GM12878 (cell line): ENCODE results near the gene GNG10. TPM values are rescaled to one million over a fixed set of nuclear protein-coding genes. Genes with fewer than 3 reads are reported as not detected.

Experiments
- ATAC-seq: fragments of 200-7000 bp; cut with Tn5 transposase; 3 replicates; pipeline ENCODE4 v1.9.1; 2020; ENCODE audit warnings: mild to moderate bottlenecking, moderate library complexity
- BruUV-seq: library from RNA; stranded (reverse); fragments of 400-500 nt; replicated peaks from 2 replicates; lab custom pipeline; 2021; lab: Mats Ljungman, UMichigan
- CTCF ChIA-PET: fragments of 300-600 bp; sonication (Branson Sonifier 250); formaldehyde crosslinking; extraction: SDS; loops from one replicate; lab custom pipeline; 2021; ENCODE audit warnings: inconsistent platforms; lab: Yijun Ruan, JAX
- POLR2A ChIA-PET: fragments of 350-600 bp; formaldehyde crosslinking; extraction: SDS; loops from one replicate; lab custom pipeline; 2021; ENCODE audit warnings: inconsistent platforms; lab: Charles Lee
- RAD21 ChIA-PET: fragments of 300-600 bp; sonication (Branson Sonifier 250); formaldehyde crosslinking; loops from one replicate; lab custom pipeline; 2023; ENCODE audit warnings: antibody characterized with exemption; ENCODE audit not compliant: unreplicated experiment; lab: Charles Lee
- SMC1A ChIA-PET: fragments of 300-600 bp; sonication (Branson Sonifier 250); formaldehyde crosslinking; loops from one replicate; lab custom pipeline; 2023; ENCODE audit not compliant: unreplicated experiment, uncharacterized antibody; lab: Charles Lee
- DNase-seq: peaks from one replicate; pipeline ENCODE4 v3.0.0-alpha.2; 2011; ENCODE audit warnings: low read depth, low spot score
- FAIRE-seq: peaks from 3 replicates; lab custom pipeline; 2011; peaks lifted over from hg19 to GRCh38; lab: Jason Lieb, UNC
- H2AFZ ChIP-seq: 2 replicates; pipeline ENCODE4 v1.6.0; 2011; ENCODE audit warnings: low read depth, low read length, control low read depth; ENCODE audit not compliant: control insufficient read depth
- H3K27ac ChIP-seq: 2 replicates; pipeline ENCODE4 v1.5.1; 2011; ENCODE audit warnings: control low read depth; ENCODE audit not compliant: control insufficient read depth, insufficient read depth
- H3K27me3 ChIP-seq, 2 experiments: replicated peaks in 1 of 2; 2 replicates each; pipeline versions ENCODE4 v1.6.0 to v1.6.1; 2011; ENCODE audit warnings: low read length in 1 of 2; ENCODE audit not compliant: control insufficient read depth in 2 of 2, insufficient read depth in 2 of 2
- H3K36me3 ChIP-seq, 2 experiments: 2 replicates each; pipeline ENCODE4 v1.5.1; 2011; ENCODE audit warnings: low read length in 1 of 2; ENCODE audit not compliant: control insufficient read depth in 2 of 2, insufficient read depth in 2 of 2
- H3K4me1 ChIP-seq: 2 replicates; pipeline ENCODE4 v1.6.1; 2011; ENCODE audit warnings: mild to moderate bottlenecking, low read length, moderate library complexity, mixed read lengths; ENCODE audit not compliant: control insufficient read depth, insufficient read depth
- H3K4me2 ChIP-seq: 2 replicates; pipeline ENCODE4 v1.6.0; 2011; ENCODE audit warnings: control low read depth; ENCODE audit not compliant: control insufficient read depth, insufficient read depth
- H3K4me3 ChIP-seq: fragments of 200-600 bp; sonication (generic); 2 replicates; pipeline ENCODE4 v1.5.1; 2016
- H3K79me2 ChIP-seq: 2 replicates; pipeline ENCODE4 v1.6.0; 2011; ENCODE audit warnings: low read length; ENCODE audit not compliant: control insufficient read depth, insufficient read depth
- H3K9ac ChIP-seq: 2 replicates; pipeline ENCODE4 v1.8.0; 2011; ENCODE audit warnings: low read length, control low read depth, mixed read lengths; ENCODE audit not compliant: control insufficient read depth, insufficient read depth
- H3K9me3 ChIP-seq: replicated peaks from 3 replicates; pipeline ENCODE4 v1.5.1; 2011; ENCODE audit warnings: mild to moderate bottlenecking, low read length; ENCODE audit not compliant: control insufficient read depth, insufficient read depth
- H4K20me1 ChIP-seq: 2 replicates; pipeline ENCODE4 v1.6.0; 2011; ENCODE audit not compliant: control insufficient read depth, insufficient read depth
- ASH2L ChIP-seq: fragments of 300-600, 200-600 bp; sonication (generic); IDR thresholded peaks from 2 replicates; pipeline ENCODE4 v1.6.1; 2017; ENCODE audit warnings: low read depth, mild to moderate bottlenecking, borderline replicate concordance
- CBX5 ChIP-seq: sonication (generic); IDR thresholded peaks from 2 replicates; pipeline ENCODE4 v1.6.1; 2016; ENCODE audit warnings: low read depth, moderate library complexity, mild to moderate bottlenecking, inconsistent platforms
- CEBPB ChIP-seq, 2 experiments: fragments of 150-350 bp in 1 of 2; IDR thresholded peaks; 2 replicates each; pipeline ENCODE4 v1.6.1; 2012 to 2014; ENCODE audit warnings: low read depth in 2 of 2, low read length in 2 of 2, borderline replicate concordance in 1 of 2, inconsistent platforms in 1 of 2
- CTCF ChIP-seq, 3 experiments: IDR thresholded peaks in 2 of 3; conservative IDR thresholded peaks in 1 of 3; 2 replicates each; pipeline ENCODE4 v1.5.1; 2011; ENCODE audit warnings: low read depth in 3 of 3, low read length in 3 of 3, mild to moderate bottlenecking in 3 of 3, control low read depth in 2 of 3, moderate library complexity in 2 of 3, inconsistent platforms in 1 of 3, mixed read lengths in 1 of 3; ENCODE audit not compliant: control insufficient read depth in 2 of 3, insufficient read depth in 1 of 3; ENCODE audit errors: extremely low read depth in 1 of 3
- EED ChIP-seq: sonication (generic); IDR thresholded peaks from 2 replicates; pipeline ENCODE4 v1.6.1; 2016; ENCODE audit warnings: antibody characterized with exemption, low read depth
- MAX ChIP-seq: IDR thresholded peaks from 2 replicates; pipeline ENCODE4 v1.6.1; 2012; ENCODE audit warnings: low read depth, low read length, improper control_type of control experiment
- MTA2 ChIP-seq: fragments of 450-650 bp; IDR thresholded peaks from 2 replicates; pipeline ENCODE4 v1.6.1; 2016; ENCODE audit warnings: low read depth, mild to moderate bottlenecking, moderate library complexity
- SMAD5 ChIP-seq: IDR thresholded peaks from 2 replicates; pipeline ENCODE4 v1.6.1; 2016; ENCODE audit warnings: antibody characterized with exemption, low read depth
- SMC3 ChIP-seq: IDR thresholded peaks from 2 replicates; pipeline ENCODE4 v1.6.1; 2011; ENCODE audit warnings: low read length, improper control_type of control experiment, borderline replicate concordance
- SPI1 ChIP-seq: IDR thresholded peaks from 2 replicates; pipeline ENCODE4 v1.6.1; 2011; ENCODE audit warnings: low read depth, mild to moderate bottlenecking, low read length, moderate library complexity, borderline replicate concordance; ENCODE audit not compliant: insufficient read depth
- YY1 ChIP-seq: IDR thresholded peaks from 2 replicates; pipeline ENCODE4 v1.6.1; 2011; ENCODE audit warnings: low read depth, mild to moderate bottlenecking, low read length
- WGBS: methylation state at CpG from one replicate; pipeline ENCODE4 v1.1.6; 2016; ENCODE audit warnings: low lambda C conversion rate; ENCODE audit not compliant: insufficient replicate concordance, insufficient coverage; ENCODE audit errors: missing lambda C conversion rate; 5-methylcytosine and 5-hydroxymethylcytosine counted together
- in situ Hi-C: fragments of 300-500 bp; cut with MboI; formaldehyde crosslinking; loops from 9 replicates; pipeline ENCODE4 v1.14.3; 2018; ENCODE audit warnings: mixed read lengths
- intact Hi-C: fragments of 100-400 bp; cut with micrococcal nuclease; formaldehyde crosslinking; loops from one replicate; pipeline ENCODE4 v1.14.2; 2022; ENCODE audit not compliant: unreplicated experiment
- polyA plus RNA-seq, 11 experiments: library from polyadenylated mRNA; depleted of rRNA in 4 of 11; unstranded in 6 of 11; stranded (reverse) in 5 of 11; fragments of >200 nt; fragmentation: Nextera tagmentation in 4 of 11; fragmentation: Illumina TruSeq in 1 of 11; extraction: Ambion mirVana in 4 of 11; extraction: Trizol in 1 of 11; gene quantifications; 1 replicate in 1 of 11; 2 replicates in 10 of 11; pipeline versions ENCODE4 v1.2.1 to v1.2.3, GENCODE V29; 2011 to 2016; ENCODE audit warnings: inconsistent platforms in 2 of 11, missing spikeins in 2 of 11, low read depth in 1 of 11
- total RNA-seq, 4 experiments: library from RNA; depleted of rRNA in 3 of 4; stranded (reverse); fragments of >200 nt in 3 of 4; fragmentation: Illumina TruSeq in 1 of 4; extraction: Trizol in 1 of 4; gene quantifications; 2 replicates each; pipeline versions ENCODE4 v1.2.1 to v1.2.3, GENCODE V29; 2013 to 2021

GNG10 gene
- total and polyA plus RNA-seq, 10 of the 15 experiments (the other 5 are each of a cell fraction or from before 2014, with no cell fraction given) = 12.0 to 28.2 (median 22.7) TPM

- no peak for TF ChIP-seq CTCF (IDR thresholded peaks at IDR 0.05 in 2 of 3, conservative IDR thresholded peaks at IDR 0.05 in 1 of 3; ENCODE audit: control insufficient read depth in 2 of 3, extremely low read depth in 1 of 3, insufficient read depth in 1 of 3, low read depth in 3 of 3, low read length in 3 of 3)
- TF ChIP-seq MAX = no peak
- TF ChIP-seq MTA2 = no peak
- TF ChIP-seq YY1 = no peak
- no peak for TF ChIP-seq SMC3
- no peak for TF ChIP-seq EED
- TF ChIP-seq, all 136 proteins: peak for 0
These were observed 1.3 kb downstream of the GNG10 start (continued) for GRCh38 chr9:111662576-111663300.

- no peak overlapping the region for H3K27ac ChIP-seq
- H3K4me1 ChIP-seq = peaks cover 6% of the 10 kb centered on the region
- FAIRE-seq (no peak), ATAC-seq (no peak), DNase-seq (no peak)
- no TSS peak for BruUV-seq
- TF ChIP-seq SMAD5 (no peak), ASH2L (no peak), CEBPB (IDR thresholded peaks at IDR 0.05; ENCODE audit: borderline replicate concordance in 1 of 2, low read depth in 2 of 2, low read length in 2 of 2) (no peak), SPI1 (no peak), CBX5 (no peak)
- no peak overlapping the region for H3K4me3 ChIP-seq
- H3K27me3 ChIP-seq = no peaks in the 10 kb centered on the region
- no peaks in the 10 kb centered on the region; the same call in 1 of the 2 replicates for H3K79me2 ChIP-seq
- WGBS = 55% methylated on average over 5 of the region's 5 CpGs
- H4K20me1 ChIP-seq = no peaks in the 10 kb centered on the region
- H2AFZ ChIP-seq = no peak overlapping the region
- ChIA-PET POLR2A (interaction anchor here (0.6 to 0.8 kb wide), 2 partner anchors 9 to 435 kb away, joined by 3 to 4 read pairs; no protein-coding TSS in a partner anchor), SMC1A (no interaction called here), CTCF (no interaction called here), RAD21 (no interaction called here)
- intact Hi-C loops (loop anchor here (2.0 kb wide), 1 partner anchor 33 kb away; the partner anchor contains the start of gene DNAJC25), in situ Hi-C loops (no loop called here)
- peak overlapping the region; percentile 65; the same call in 1 of the 2 replicates for H3K4me2 ChIP-seq
- H3K9ac ChIP-seq = no peak overlapping the region
- no peaks in the 10 kb centered on the region for H3K9me3 ChIP-seq
- no peaks in the 10 kb centered on the region; a peak in 1 of 4 replicates for H3K36me3 ChIP-seq
These were observed 2.0 kb downstream of the GNG10 start for GRCh38 chr9:111663301-111663823.
